SK-N-MC (cell line): ENCODE results near the gene GRIK3.

Experiments
- EZH2 ChIP-seq: fragments of 200-600 bp; sonication (generic); IDR thresholded peaks from one replicate; pipeline ENCODE4 v1.6.1; 2017; ENCODE audit warnings: antibody characterized with exemption
- FOXP2 ChIP-seq: optimal IDR thresholded peaks from 2 replicates; pipeline ENCODE3; 2011; ENCODE audit warnings: mild to moderate bottlenecking, moderate library complexity; ENCODE audit not compliant: insufficient read depth; ENCODE audit errors: extremely low read length, control extremely low read depth
- POLR2AphosphoS5 ChIP-seq: IDR thresholded peaks from 2 replicates; pipeline ENCODE4 v1.6.1; 2012; ENCODE audit warnings: mild to moderate bottlenecking, low read depth, low read length, borderline replicate concordance

DNA sequence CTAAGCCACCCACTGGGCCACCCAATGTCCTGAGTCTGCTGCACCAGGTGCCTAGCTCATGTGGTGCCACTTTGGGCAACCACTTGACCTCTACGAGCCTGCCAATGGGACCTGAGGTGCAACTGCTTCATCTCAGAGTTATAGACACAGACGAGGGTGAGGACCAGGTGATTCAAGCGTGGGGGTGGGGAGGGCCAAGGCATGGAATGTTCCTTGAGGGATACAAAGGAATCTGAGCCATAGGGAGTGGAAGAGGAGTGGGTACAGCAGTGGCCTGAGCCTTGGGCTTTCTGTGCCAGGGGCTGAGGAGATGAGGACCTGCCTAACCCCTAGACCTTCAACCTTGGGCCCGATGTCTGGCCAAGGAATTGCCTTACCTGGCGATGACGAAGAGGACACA is 209.1 kb downstream of the GRIK3 start:
- TF ChIP-seq POLR2AphosphoS5 = no peak
- no peak for TF ChIP-seq EZH2
- no peak for TF ChIP-seq FOXP2
